HepG2 (cell line): Measurements from ENCODE around the gene TAF6L. TPM values are rescaled to one million over a fixed set of nuclear protein-coding genes. Genes with fewer than 3 reads are reported as not detected.
A peak's percentile ranks its signal among the peaks of the same experiment; 100 is the strongest.

Source experiments
- BORCS8-MEF2B ChIP-seq: sonication (generic); formaldehyde crosslinking; IDR thresholded peaks from 2 replicates; pipeline ENCODE4 v1.8.0; 2022; ENCODE audit warnings: mild to moderate bottlenecking, missing genetic modification reagents
- CAMTA2 ChIP-seq: sonication (generic); formaldehyde crosslinking; IDR thresholded peaks from 2 replicates; pipeline ENCODE4 v1.4.0; 2020; ENCODE audit warnings: mild to moderate bottlenecking, missing genetic modification reagents, borderline replicate concordance
- ELF1 ChIP-seq: sonication (generic); formaldehyde crosslinking; IDR thresholded peaks from 2 replicates; pipeline ENCODE4 v1.4.0; 2020; ENCODE audit warnings: missing genetic modification reagents
- ELF4 ChIP-seq: sonication (generic); formaldehyde crosslinking; IDR thresholded peaks from 2 replicates; pipeline ENCODE4 v1.5.0; 2020; ENCODE audit warnings: missing genetic modification reagents, mild to moderate bottlenecking, moderate library complexity, borderline replicate concordance
- GZF1 ChIP-seq: sonication (generic); formaldehyde crosslinking; IDR thresholded peaks from 2 replicates; pipeline ENCODE4 v1.5.1; 2020; ENCODE audit warnings: mild to moderate bottlenecking, missing genetic modification reagents
- KAT7 ChIP-seq: IDR thresholded peaks from 2 replicates; pipeline ENCODE4 v1.6.1; 2018; ENCODE audit warnings: borderline replicate concordance, missing compliant biosample characterization
- NCOR1 ChIP-seq: fragments of 200-600 bp; sonication (generic); IDR thresholded peaks from 2 replicates; pipeline ENCODE4 v1.7.0; 2017; ENCODE audit warnings: antibody characterized with exemption, low read length, borderline replicate concordance
- RBM22 ChIP-seq: fragments of 200-400 bp; formaldehyde crosslinking; optimal IDR thresholded peaks from 2 replicates; pipeline ENCODE3; 2017; ENCODE audit warnings: mild to moderate bottlenecking, low read length, moderate library complexity
- SP140L ChIP-seq: sonication (generic); formaldehyde crosslinking; IDR thresholded peaks from 2 replicates; pipeline ENCODE4 v1.4.0; 2020; ENCODE audit warnings: missing genetic modification reagents, borderline replicate concordance
- ZBTB42 ChIP-seq: sonication (generic); formaldehyde crosslinking; IDR thresholded peaks from 2 replicates; pipeline ENCODE4 v1.5.0; 2020; ENCODE audit warnings: mild to moderate bottlenecking, missing genetic modification reagents
- ZNF121 ChIP-seq: sonication (generic); formaldehyde crosslinking; IDR thresholded peaks from 2 replicates; pipeline ENCODE4 v1.5.0; 2020; ENCODE audit warnings: mild to moderate bottlenecking, missing genetic modification reagents
- ZNF431 ChIP-seq: sonication (generic); formaldehyde crosslinking; IDR thresholded peaks from 2 replicates; pipeline ENCODE4 v1.9.0; 2022; ENCODE audit warnings: missing genetic modification reagents, low read depth, mild to moderate bottlenecking, borderline replicate concordance
- ZNF747 ChIP-seq: sonication (generic); formaldehyde crosslinking; IDR thresholded peaks from 2 replicates; pipeline ENCODE4 v1.8.1; 2023; ENCODE audit warnings: missing genetic modification reagents, mild to moderate bottlenecking, borderline replicate concordance
- ZNF878 ChIP-seq: sonication (generic); formaldehyde crosslinking; IDR thresholded peaks from 2 replicates; pipeline ENCODE4 v1.8.1; 2023; ENCODE audit warnings: mild to moderate bottlenecking, missing genetic modification reagents, moderate library complexity
- ZSCAN25 ChIP-seq: sonication (generic); formaldehyde crosslinking; IDR thresholded peaks from 2 replicates; pipeline ENCODE4 v1.8.0; 2022; ENCODE audit warnings: mild to moderate bottlenecking, missing genetic modification reagents
- ZZZ3 ChIP-seq: sonication (generic); formaldehyde crosslinking; IDR thresholded peaks from 2 replicates; pipeline ENCODE4 v1.4.0; 2020; ENCODE audit warnings: missing genetic modification reagents, mild to moderate bottlenecking, borderline replicate concordance
- polyA plus RNA-seq, 8 experiments: library from polyadenylated mRNA; depleted of rRNA in 3 of 8; stranded (reverse) in 7 of 8; unstranded in 1 of 8; fragments of >200 nt; fragmentation: Illumina TruSeq in 4 of 8; extraction: Trizol in 4 of 8; gene quantifications; 2 replicates each; pipeline versions ENCODE4 v1.2.1 to v1.2.3, GENCODE V29; 2011 to 2016; ENCODE audit warnings: low read depth in 4 of 8, missing spikeins in 1 of 8, mixed read lengths in 1 of 8; ENCODE audit not compliant: insufficient read depth in 1 of 8
- total RNA-seq, 5 experiments: library from RNA; depleted of rRNA; stranded (reverse); fragments of >200 nt; fragmentation: Illumina TruSeq; extraction: Trizol; gene quantifications; 2 replicates each; pipeline ENCODE4 v1.2.3, GENCODE V29; 2016; ENCODE audit warnings: low read depth in 1 of 5
- TF ChIP-seq, protein P1 (sequence below): IDR thresholded peaks from 2 replicates; pipeline ENCODE4 v1.6.1; 2012; ENCODE audit warnings: inconsistent platforms
- TF ChIP-seq, protein P2 (sequence below): sonication (generic); formaldehyde crosslinking; IDR thresholded peaks from 2 replicates; pipeline ENCODE4 v1.4.0; 2020; ENCODE audit warnings: mild to moderate bottlenecking, missing genetic modification reagents
- TF ChIP-seq, protein P3 (sequence below): sonication (generic); formaldehyde crosslinking; IDR thresholded peaks from 2 replicates; pipeline ENCODE4 v1.5.0; 2020; ENCODE audit warnings: mild to moderate bottlenecking, missing genetic modification reagents, moderate library complexity
- TF ChIP-seq, protein P4 (sequence below): sonication (generic); formaldehyde crosslinking; IDR thresholded peaks from 2 replicates; pipeline ENCODE4 v1.5.1; 2020; ENCODE audit warnings: mild to moderate bottlenecking, missing genetic modification reagents, borderline replicate concordance
- TF ChIP-seq, protein P5 (sequence below): IDR thresholded peaks from 2 replicates; pipeline ENCODE4 v1.6.1; 2016; ENCODE audit warnings: low read depth, borderline replicate concordance

TAF6L gene
- total and polyA plus RNA-seq, 2 of the 13 experiments (the other 11 are each of a cell fraction or from before 2014, with no cell fraction given), result 12.6 to 19.4 TPM

DNA sequence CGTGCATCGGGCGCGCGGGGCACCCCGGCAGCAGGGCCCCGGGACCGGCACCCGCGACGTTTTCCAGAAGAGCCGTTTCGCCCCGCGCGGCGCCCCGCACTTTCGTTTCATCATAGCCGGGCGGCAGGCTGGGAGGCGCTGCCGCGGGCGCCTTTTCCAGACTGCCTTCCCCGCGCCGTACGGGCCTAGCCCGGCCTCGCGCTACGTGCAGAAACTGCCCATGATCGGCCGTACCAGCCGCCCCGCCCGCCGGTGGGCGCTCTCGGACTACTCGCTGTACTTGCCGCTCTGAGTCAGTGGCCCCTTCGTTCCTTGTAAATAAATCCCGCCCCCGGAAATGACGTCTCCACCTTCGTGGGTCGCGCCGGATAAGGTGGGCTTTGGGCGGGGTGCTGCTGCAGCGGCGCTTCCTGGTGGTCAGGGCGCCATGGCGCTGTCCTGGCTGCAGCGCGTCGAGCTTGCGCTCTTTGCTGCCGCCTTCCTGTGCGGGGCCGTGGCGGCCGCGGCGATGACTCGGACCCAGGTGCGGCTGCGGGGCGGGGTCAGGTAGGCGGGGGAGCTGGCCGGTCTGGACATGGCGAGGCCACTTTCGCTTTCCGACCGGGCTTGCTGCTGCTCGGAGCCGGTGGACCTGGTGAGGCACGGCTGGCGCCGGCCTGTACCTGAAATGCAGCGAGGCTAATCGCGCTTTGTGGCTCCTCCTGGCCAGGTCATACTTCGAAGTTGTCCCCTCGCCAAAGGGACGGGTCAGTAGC lies 16.0 kb downstream of the TAF6L start, which contains the start of gene TMEM179B (continued):
- TF ChIP-seq, protein P1, sequence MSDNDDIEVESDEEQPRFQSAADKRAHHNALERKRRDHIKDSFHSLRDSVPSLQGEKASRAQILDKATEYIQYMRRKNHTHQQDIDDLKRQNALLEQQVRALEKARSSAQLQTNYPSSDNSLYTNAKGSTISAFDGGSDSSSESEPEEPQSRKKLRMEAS, result peak; percentile 91
- TF ChIP-seq, protein P2, sequence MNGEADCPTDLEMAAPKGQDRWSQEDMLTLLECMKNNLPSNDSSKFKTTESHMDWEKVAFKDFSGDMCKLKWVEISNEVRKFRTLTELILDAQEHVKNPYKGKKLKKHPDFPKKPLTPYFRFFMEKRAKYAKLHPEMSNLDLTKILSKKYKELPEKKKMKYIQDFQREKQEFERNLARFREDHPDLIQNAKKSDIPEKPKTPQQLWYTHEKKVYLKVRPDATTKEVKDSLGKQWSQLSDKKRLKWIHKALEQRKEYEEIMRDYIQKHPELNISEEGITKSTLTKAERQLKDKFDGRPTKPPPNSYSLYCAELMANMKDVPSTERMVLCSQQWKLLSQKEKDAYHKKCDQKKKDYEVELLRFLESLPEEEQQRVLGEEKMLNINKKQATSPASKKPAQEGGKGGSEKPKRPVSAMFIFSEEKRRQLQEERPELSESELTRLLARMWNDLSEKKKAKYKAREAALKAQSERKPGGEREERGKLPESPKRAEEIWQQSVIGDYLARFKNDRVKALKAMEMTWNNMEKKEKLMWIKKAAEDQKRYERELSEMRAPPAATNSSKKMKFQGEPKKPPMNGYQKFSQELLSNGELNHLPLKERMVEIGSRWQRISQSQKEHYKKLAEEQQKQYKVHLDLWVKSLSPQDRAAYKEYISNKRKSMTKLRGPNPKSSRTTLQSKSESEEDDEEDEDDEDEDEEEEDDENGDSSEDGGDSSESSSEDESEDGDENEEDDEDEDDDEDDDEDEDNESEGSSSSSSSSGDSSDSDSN (CRISPR knock-in tag), result peak; percentile 84
- TF ChIP-seq NCOR1, result no peak; the same call in 1 of the 2 replicates
- TF ChIP-seq KAT7 (CRISPR knock-in tag), result peak; percentile 87; the same call in 1 of the 2 replicates
- TF ChIP-seq, protein P3, sequence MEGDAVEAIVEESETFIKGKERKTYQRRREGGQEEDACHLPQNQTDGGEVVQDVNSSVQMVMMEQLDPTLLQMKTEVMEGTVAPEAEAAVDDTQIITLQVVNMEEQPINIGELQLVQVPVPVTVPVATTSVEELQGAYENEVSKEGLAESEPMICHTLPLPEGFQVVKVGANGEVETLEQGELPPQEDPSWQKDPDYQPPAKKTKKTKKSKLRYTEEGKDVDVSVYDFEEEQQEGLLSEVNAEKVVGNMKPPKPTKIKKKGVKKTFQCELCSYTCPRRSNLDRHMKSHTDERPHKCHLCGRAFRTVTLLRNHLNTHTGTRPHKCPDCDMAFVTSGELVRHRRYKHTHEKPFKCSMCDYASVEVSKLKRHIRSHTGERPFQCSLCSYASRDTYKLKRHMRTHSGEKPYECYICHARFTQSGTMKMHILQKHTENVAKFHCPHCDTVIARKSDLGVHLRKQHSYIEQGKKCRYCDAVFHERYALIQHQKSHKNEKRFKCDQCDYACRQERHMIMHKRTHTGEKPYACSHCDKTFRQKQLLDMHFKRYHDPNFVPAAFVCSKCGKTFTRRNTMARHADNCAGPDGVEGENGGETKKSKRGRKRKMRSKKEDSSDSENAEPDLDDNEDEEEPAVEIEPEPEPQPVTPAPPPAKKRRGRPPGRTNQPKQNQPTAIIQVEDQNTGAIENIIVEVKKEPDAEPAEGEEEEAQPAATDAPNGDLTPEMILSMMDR (CRISPR knock-in tag), result peak; percentile 79
- no peak for TF ChIP-seq SP140L (CRISPR knock-in tag)
- peak; percentile 94 for TF ChIP-seq ZBTB42 (CRISPR knock-in tag)
- TF ChIP-seq, protein P4, sequence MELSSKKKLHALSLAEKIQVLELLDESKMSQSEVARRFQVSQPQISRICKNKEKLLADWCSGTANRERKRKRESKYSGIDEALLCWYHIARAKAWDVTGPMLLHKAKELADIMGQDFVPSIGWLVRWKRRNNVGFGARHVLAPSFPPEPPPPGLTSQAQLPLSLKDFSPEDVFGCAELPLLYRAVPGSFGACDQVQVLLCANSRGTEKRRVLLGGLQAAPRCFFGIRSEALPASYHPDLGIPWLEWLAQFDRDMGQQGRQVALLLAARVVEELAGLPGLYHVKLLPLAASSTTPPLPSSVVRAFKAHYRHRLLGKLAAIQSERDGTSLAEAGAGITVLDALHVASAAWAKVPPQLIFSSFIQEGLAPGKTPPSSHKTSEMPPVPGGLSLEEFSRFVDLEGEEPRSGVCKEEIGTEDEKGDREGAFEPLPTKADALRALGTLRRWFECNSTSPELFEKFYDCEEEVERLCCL (CRISPR knock-in tag), result 0 out of 2 replicates have a peak, but pooled peaks have one; percentile 55
- TF ChIP-seq ELF4 (CRISPR knock-in tag), result peak; percentile 71
- TF ChIP-seq, protein P5, sequence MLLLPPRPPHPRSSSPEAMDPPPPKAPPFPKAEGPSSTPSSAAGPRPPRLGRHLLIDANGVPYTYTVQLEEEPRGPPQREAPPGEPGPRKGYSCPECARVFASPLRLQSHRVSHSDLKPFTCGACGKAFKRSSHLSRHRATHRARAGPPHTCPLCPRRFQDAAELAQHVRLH (CRISPR knock-in tag), result peak; percentile 87; the same call in 1 of the 2 replicates
- TF ChIP-seq ZNF747, result peak; percentile 63; the same call in 1 of the 2 replicates
- TF ChIP-seq CAMTA2, result peak; percentile 85; the same call in 1 of the 2 replicates
- no peak for TF ChIP-seq ZSCAN25 (CRISPR knock-in tag)
- no peak; the same call in 1 of the 2 replicates for TF ChIP-seq ZNF121 (CRISPR knock-in tag)
- TF ChIP-seq ZZZ3, result peak; percentile 69; the same call in 1 of the 2 replicates
- peak; percentile 74 for TF ChIP-seq ZNF878 (CRISPR knock-in tag)
- TF ChIP-seq RBM22, result peak; percentile 96
- peak; percentile 35; the same call in 1 of the 2 replicates for TF ChIP-seq ZNF431
- no peak; the same call in 1 of the 2 replicates for TF ChIP-seq GZF1 (CRISPR knock-in tag)
- peak; percentile 96 for TF ChIP-seq BORCS8-MEF2B (CRISPR knock-in tag)
- TF ChIP-seq ELF1, result peak; percentile 94
